ENCODE data around the gene CDH13.

DNA sequence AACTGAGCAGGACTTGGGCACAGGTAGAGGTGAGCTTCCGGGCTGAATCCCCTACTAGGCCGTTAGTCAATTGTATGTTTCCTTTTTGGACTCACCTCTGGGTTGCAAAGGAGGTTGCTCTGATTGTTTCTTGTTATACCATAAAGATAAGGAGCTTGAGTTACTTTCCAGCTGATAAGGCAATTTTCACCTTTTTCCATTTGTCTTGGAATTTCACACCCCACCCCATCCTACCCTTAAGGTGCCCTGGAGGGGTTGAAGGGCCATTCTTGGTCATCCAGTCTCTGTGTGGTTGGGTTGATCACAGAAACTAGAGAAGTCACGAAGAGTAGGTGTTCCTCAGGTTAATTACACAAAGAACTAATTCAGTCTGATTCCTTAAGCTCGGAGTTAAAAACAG, 162.2 kb downstream of the CDH13 start:
- TF ChIP-seq, protein P1, sequence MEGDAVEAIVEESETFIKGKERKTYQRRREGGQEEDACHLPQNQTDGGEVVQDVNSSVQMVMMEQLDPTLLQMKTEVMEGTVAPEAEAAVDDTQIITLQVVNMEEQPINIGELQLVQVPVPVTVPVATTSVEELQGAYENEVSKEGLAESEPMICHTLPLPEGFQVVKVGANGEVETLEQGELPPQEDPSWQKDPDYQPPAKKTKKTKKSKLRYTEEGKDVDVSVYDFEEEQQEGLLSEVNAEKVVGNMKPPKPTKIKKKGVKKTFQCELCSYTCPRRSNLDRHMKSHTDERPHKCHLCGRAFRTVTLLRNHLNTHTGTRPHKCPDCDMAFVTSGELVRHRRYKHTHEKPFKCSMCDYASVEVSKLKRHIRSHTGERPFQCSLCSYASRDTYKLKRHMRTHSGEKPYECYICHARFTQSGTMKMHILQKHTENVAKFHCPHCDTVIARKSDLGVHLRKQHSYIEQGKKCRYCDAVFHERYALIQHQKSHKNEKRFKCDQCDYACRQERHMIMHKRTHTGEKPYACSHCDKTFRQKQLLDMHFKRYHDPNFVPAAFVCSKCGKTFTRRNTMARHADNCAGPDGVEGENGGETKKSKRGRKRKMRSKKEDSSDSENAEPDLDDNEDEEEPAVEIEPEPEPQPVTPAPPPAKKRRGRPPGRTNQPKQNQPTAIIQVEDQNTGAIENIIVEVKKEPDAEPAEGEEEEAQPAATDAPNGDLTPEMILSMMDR (IDR thresholded peaks at IDR 0.05; ENCODE audit: low read depth, low read length, poor library complexity, severe bottlenecking): no peak
- TF ChIP-seq EZH2phosphoT487 (IDR thresholded peaks at IDR 0.05; ENCODE audit: borderline replicate concordance, low read length): no peak

Measured in DOHH2 (cell line).